Common myeloid progenitor, CD34-positive (primary cell): ENCODE data around the gene PACRG. TPM values are rescaled to one million over a fixed set of nuclear protein-coding genes. Genes with fewer than 3 reads are reported as not detected.
"Not testable (repeated sequence)": the region's sequence is repeated elsewhere in the genome, so short reads cannot be mapped to it uniquely, and the experiment has no call there.

Experiments used
- CTCF ChIA-PET: fragments of 350-600 bp; sonication (Branson Sonifier 250); formaldehyde crosslinking; loops from one replicate; lab custom pipeline; 2021; ENCODE audit warnings: antibody characterized with exemption; lab: Charles Lee
- POLR2A ChIA-PET: fragments of 350-600 bp; sonication (Branson Sonifier 250); formaldehyde crosslinking; loops from one replicate; lab custom pipeline; 2021; ENCODE audit warnings: antibody characterized with exemption; lab: Charles Lee
- DNase-seq, 3 donors: peaks; one replicate each; pipeline versions ENCODE4 v3.0.0 to v3.0.0-alpha.2; 2013
- H3K27ac ChIP-seq, 2 experiments: 1 replicate in 1 of 2; 2 replicates in 1 of 2; pipeline ENCODE4 v1.7.0; 2013; ENCODE audit warnings: inconsistent platforms in 2 of 2, low read length in 2 of 2, mild to moderate bottlenecking in 2 of 2, low read depth in 1 of 2, moderate library complexity in 1 of 2; ENCODE audit not compliant: severe bottlenecking in 2 of 2, insufficient read depth in 1 of 2, poor library complexity in 1 of 2
- H3K27me3 ChIP-seq, 5 experiments: replicated peaks in 2 of 5; 1 replicate in 3 of 5; 2 replicates in 2 of 5; pipeline versions ENCODE4 v1.6.1 to v1.7.0; 2013; ENCODE audit warnings: low read length in 4 of 5, mild to moderate bottlenecking in 2 of 5, moderate library complexity in 2 of 5, inconsistent platforms in 1 of 5; ENCODE audit not compliant: insufficient read depth in 5 of 5, control insufficient read depth in 4 of 5
- H3K36me3 ChIP-seq, 4 experiments: 1 replicate in 2 of 4; 2 replicates in 2 of 4; pipeline versions ENCODE4 v1.6.1 to v1.7.0; 2013; ENCODE audit warnings: low read length in 3 of 4, control low read depth in 1 of 4, mild to moderate bottlenecking in 1 of 4; ENCODE audit not compliant: control insufficient read depth in 4 of 4, insufficient read depth in 4 of 4
- H3K4me1 ChIP-seq, 4 experiments: 1 replicate in 3 of 4; 2 replicates in 1 of 4; pipeline versions ENCODE4 v1.6.1 to v1.7.1; 2013; ENCODE audit warnings: low read length in 3 of 4, mild to moderate bottlenecking in 3 of 4, control low read depth in 1 of 4, inconsistent platforms in 1 of 4, moderate library complexity in 1 of 4; ENCODE audit not compliant: control insufficient read depth in 4 of 4, insufficient read depth in 4 of 4; ENCODE audit errors: control extremely low read depth in 1 of 4
- H3K4me3 ChIP-seq, 7 experiments: 1 replicate in 4 of 7; 2 replicates in 3 of 7; pipeline versions ENCODE4 v1.5.1 to v1.7.0; 2013; ENCODE audit warnings: mild to moderate bottlenecking in 7 of 7, low read length in 6 of 7, moderate library complexity in 6 of 7, inconsistent platforms in 2 of 7, low read depth in 2 of 7, control low read depth in 1 of 7; ENCODE audit not compliant: insufficient read depth in 4 of 7, control insufficient read depth in 1 of 7; ENCODE audit errors: extremely low read depth in 1 of 7
- H3K9me3 ChIP-seq, 5 experiments: 1 replicate in 4 of 5; 2 replicates in 1 of 5; pipeline versions ENCODE4 v1.6.1 to v1.7.1; 2013; ENCODE audit warnings: low read length in 4 of 5, mild to moderate bottlenecking in 2 of 5, inconsistent platforms in 1 of 5, low read depth in 1 of 5, moderate library complexity in 1 of 5; ENCODE audit not compliant: control insufficient read depth in 4 of 5, insufficient read depth in 2 of 5; ENCODE audit errors: control extremely low read depth in 1 of 5
- WGBS: methylation state at CpG from one replicate; pipeline ENCODE4 v1.1.5; 2013; ENCODE audit not compliant: insufficient coverage; 5-methylcytosine and 5-hydroxymethylcytosine counted together
- polyA plus RNA-seq: library from polyadenylated mRNA; unstranded; fragments of 120-200 nt; gene quantifications from one replicate; pipeline ENCODE4 v1.2.1, GENCODE V29; 2013

PACRG gene
- polyA plus RNA-seq: 2.6 TPM

- H3K27ac ChIP-seq: peak within 1 kb of the TSS; percentile 67 to 93
- CTCF ChIA-PET: interaction anchor here (1.3 to 1.5 kb wide), 3 partner anchors 11 to 23 kb away, joined by 3 to 4 read pairs (median 3); no protein-coding TSS in a partner anchor
- under 1% methylated on average over 70 of the region's 84 CpGs for WGBS
- H3K27me3 ChIP-seq: no peaks in the 10 kb centered on the region
- no peaks in the 10 kb centered on the region for H3K9me3 ChIP-seq
- peaks cover 0 to 13% (median 2%) of the 10 kb centered on the region in 4 experiments for H3K4me1 ChIP-seq
- no peaks in the 10 kb centered on the region for H3K36me3 ChIP-seq
- POLR2A ChIA-PET: interaction anchor here (0.6 kb wide), 1 partner anchor 554 kb away, joined by 4 read pairs; no protein-coding TSS in a partner anchor
- peak within 1 kb of the TSS; percentile 59 to 82 (median 77) for H3K4me3 ChIP-seq
- DNase-seq: peak; percentile 99
These were observed at the start of gene PACRG, which contains the start of gene PRKN for GRCh38 chr6:162727322-162728182. TSS of gene PACRG (plus strand) at chr6:162727974. TSS of gene PRKN (minus strand) at chr6:162727766.

- CTCF ChIA-PET, H3K9me3 ChIP-seq, POLR2A ChIA-PET, H3K4me3 ChIP-seq, H3K36me3 ChIP-seq, H3K4me1 ChIP-seq, DNase-seq, H3K27ac ChIP-seq, H3K27me3 ChIP-seq: not testable (repeated sequence)
- WGBS: 95% methylated on average over 3 of the region's 7 CpGs
These were observed 48.9 kb upstream of the PACRG start for GRCh38 chr6:162678896-162679295.

GRCh38 chr6:162679681-162680080, 48.1 kb upstream of the PACRG start:
- no CpG with 5 or more reads among the region's 1 CpG for WGBS
- DNase-seq: no peak
- Histone ChIP-seq H3K27me3 (no peaks in the 10 kb centered on the region), H3K27ac (no peak overlapping the region), H3K4me3 (no peak overlapping the region), H3K4me1 (no peaks in the 10 kb centered on the region), H3K9me3 (peaks cover 0 to 2% (median 0%) of the 10 kb centered on the region in 5 experiments), H3K36me3 (no peaks in the 10 kb centered on the region)
- ChIA-PET CTCF (no interaction called here), POLR2A (no interaction called here)

GRCh38 chr6:162680367-162680766, 47.4 kb upstream of the PACRG start:
- H3K27ac ChIP-seq: no peak overlapping the region
- no peaks in the 10 kb centered on the region for H3K36me3 ChIP-seq
- H3K27me3 ChIP-seq: no peaks in the 10 kb centered on the region
- ChIA-PET POLR2A (no interaction called here), CTCF (no interaction called here)
- no peak overlapping the region for H3K4me3 ChIP-seq
- H3K9me3 ChIP-seq: peaks cover 0 to 2% (median 0%) of the 10 kb centered on the region in 5 experiments
- no peaks in the 10 kb centered on the region for H3K4me1 ChIP-seq
- no peak for DNase-seq

GRCh38 chr6:162680871-162681270, 46.9 kb upstream of the PACRG start:
- no peak overlapping the region for H3K27ac ChIP-seq
- no peaks in the 10 kb centered on the region for H3K27me3 ChIP-seq
- H3K9me3 ChIP-seq: peaks cover 0 to 2% (median 0%) of the 10 kb centered on the region in 5 experiments
- WGBS: no CpG with 5 or more reads among the region's 4 CpGs
- no peak overlapping the region for H3K4me3 ChIP-seq
- H3K4me1 ChIP-seq: no peaks in the 10 kb centered on the region
- DNase-seq: no peak
- ChIA-PET CTCF (no interaction called here), POLR2A (no interaction called here)
- no peaks in the 10 kb centered on the region for H3K36me3 ChIP-seq

GRCh38 chr6:162681447-162681846, 46.3 kb upstream of the PACRG start:
- no peaks in the 10 kb centered on the region for H3K36me3 ChIP-seq
- no peaks in the 10 kb centered on the region for H3K27me3 ChIP-seq
- DNase-seq: no peak
- no peak overlapping the region for H3K27ac ChIP-seq
- 100% methylated on average over 1 of the region's 1 CpG for WGBS
- ChIA-PET CTCF (no interaction called here), POLR2A (no interaction called here)
- no peaks in the 10 kb centered on the region for H3K4me1 ChIP-seq
- peaks cover 0 to 2% (median 0%) of the 10 kb centered on the region in 5 experiments for H3K9me3 ChIP-seq
- no peak overlapping the region for H3K4me3 ChIP-seq

- Histone ChIP-seq H3K27ac (no peak overlapping the region), H3K27me3 (no peaks in the 10 kb centered on the region), H3K4me1 (no peaks in the 10 kb centered on the region), H3K4me3 (no peak overlapping the region), H3K36me3 (no peaks in the 10 kb centered on the region), H3K9me3 (peaks cover 0 to 2% (median 0%) of the 10 kb centered on the region in 5 experiments)
- DNase-seq: no peak
- POLR2A ChIA-PET: no interaction called here
- CTCF ChIA-PET: no interaction called here
- WGBS: 100% methylated on average over 1 of the region's 4 CpGs
These were observed 44.6 kb upstream of the PACRG start for GRCh38 chr6:162683135-162683534.
